Osteoblast (primary cell): ENCODE results near the gene ANKFN1. TPM values are rescaled to one million over a fixed set of nuclear protein-coding genes. Genes with fewer than 3 reads are reported as not detected.
"Not testable (repeated sequence)": the region's sequence is repeated elsewhere in the genome, so short reads cannot be mapped to it uniquely, and the experiment has no call there.

Experiments
- DNase-seq: peaks from one replicate; pipeline ENCODE4 v3.0.0; 2011; ENCODE audit warnings: low spot score, mixed read lengths; ENCODE audit not compliant: insufficient read length; ENCODE audit errors: missing footprints
- H2AFZ ChIP-seq: 2 replicates; pipeline ENCODE4 v1.6.0; 2011; ENCODE audit warnings: mild to moderate bottlenecking, low read length
- H3K27ac ChIP-seq: 2 replicates; pipeline ENCODE4 v1.5.1; 2011; ENCODE audit warnings: mild to moderate bottlenecking, low read depth, low read length, moderate library complexity
- H3K27me3 ChIP-seq: 2 replicates; pipeline ENCODE4 v1.6.0; 2012; ENCODE audit warnings: mild to moderate bottlenecking, control low read depth, inconsistent platforms, low read length, moderate library complexity; ENCODE audit not compliant: insufficient read depth
- H3K36me3 ChIP-seq: 2 replicates; pipeline ENCODE4 v1.5.1; 2011; ENCODE audit warnings: mild to moderate bottlenecking, low read length, control low read depth, moderate library complexity; ENCODE audit not compliant: insufficient read depth
- H3K4me1 ChIP-seq: 2 replicates; pipeline ENCODE4 v1.5.1; 2011; ENCODE audit warnings: mild to moderate bottlenecking, low read length, control low read depth, moderate library complexity; ENCODE audit not compliant: insufficient read depth
- H3K4me2 ChIP-seq: 2 replicates; pipeline ENCODE4 v1.6.0; 2011; ENCODE audit warnings: mild to moderate bottlenecking, low read length; ENCODE audit not compliant: insufficient read depth
- H3K4me3 ChIP-seq: fragments of 200-600 bp; sonication (generic); 3 replicates; pipeline ENCODE4 v1.5.1; 2012; ENCODE audit warnings: mild to moderate bottlenecking, low read length, inconsistent platforms; ENCODE audit not compliant: insufficient read depth
- H3K79me2 ChIP-seq: 2 replicates; pipeline ENCODE4 v1.6.0; 2012; ENCODE audit warnings: mild to moderate bottlenecking, low read length, control low read depth, inconsistent platforms; ENCODE audit not compliant: insufficient read depth
- H3K9me3 ChIP-seq: 2 replicates; pipeline ENCODE4 v1.5.1; 2011; ENCODE audit warnings: low read depth, low read length, control low read depth
- H4K20me1 ChIP-seq: 2 replicates; pipeline ENCODE4 v1.6.0; 2012; ENCODE audit warnings: mild to moderate bottlenecking, low read length, control low read depth; ENCODE audit not compliant: insufficient read depth
- CTCF ChIP-seq: IDR thresholded peaks from 2 replicates; pipeline ENCODE4 v1.5.1; 2011; ENCODE audit warnings: mild to moderate bottlenecking, low read depth, low read length, moderate library complexity; ENCODE audit errors: extremely low read depth
- total RNA-seq: library from RNA; depleted of rRNA; stranded (reverse); fragments of >200 nt; gene quantifications from 2 replicates; pipeline ENCODE4 v1.2.3, GENCODE V29; 2012

The ANKFN1 gene
- total RNA-seq, 1 donor = 0.72 TPM

DNA sequence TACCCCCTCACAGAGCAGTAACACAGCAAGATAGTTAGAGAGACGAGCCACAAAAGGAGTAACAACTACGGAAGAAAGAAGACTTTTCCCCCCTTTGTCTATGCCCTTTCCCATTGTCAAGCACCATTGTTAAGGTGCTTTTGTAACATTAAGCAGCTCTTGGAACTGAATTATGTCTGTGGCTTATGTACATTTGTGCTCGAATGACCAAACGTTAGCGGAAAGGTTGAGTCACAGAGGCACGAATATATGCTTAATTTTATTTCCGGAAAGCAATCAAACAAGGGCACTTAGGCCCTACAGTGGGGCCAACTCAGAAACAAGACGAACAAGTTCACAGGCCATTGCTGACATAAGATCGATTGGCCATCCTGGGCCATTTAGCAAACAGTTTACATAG lies 109.5 kb downstream of the ANKFN1 start:
- Histone ChIP-seq H3K9me3 (no peaks in the 10 kb centered on the region), H4K20me1 (no peaks in the 10 kb centered on the region), H3K27me3 (no peaks in the 10 kb centered on the region), H3K79me2 (no peaks in the 10 kb centered on the region), H3K27ac (no peak overlapping the region), H3K4me3 (no peak overlapping the region), H2AFZ (no peak overlapping the region), H3K4me1 (no peaks in the 10 kb centered on the region), H3K4me2 (no peak overlapping the region), H3K36me3 (no peaks in the 10 kb centered on the region)
- DNase-seq = no peak
- no peak for TF ChIP-seq CTCF

DNA sequence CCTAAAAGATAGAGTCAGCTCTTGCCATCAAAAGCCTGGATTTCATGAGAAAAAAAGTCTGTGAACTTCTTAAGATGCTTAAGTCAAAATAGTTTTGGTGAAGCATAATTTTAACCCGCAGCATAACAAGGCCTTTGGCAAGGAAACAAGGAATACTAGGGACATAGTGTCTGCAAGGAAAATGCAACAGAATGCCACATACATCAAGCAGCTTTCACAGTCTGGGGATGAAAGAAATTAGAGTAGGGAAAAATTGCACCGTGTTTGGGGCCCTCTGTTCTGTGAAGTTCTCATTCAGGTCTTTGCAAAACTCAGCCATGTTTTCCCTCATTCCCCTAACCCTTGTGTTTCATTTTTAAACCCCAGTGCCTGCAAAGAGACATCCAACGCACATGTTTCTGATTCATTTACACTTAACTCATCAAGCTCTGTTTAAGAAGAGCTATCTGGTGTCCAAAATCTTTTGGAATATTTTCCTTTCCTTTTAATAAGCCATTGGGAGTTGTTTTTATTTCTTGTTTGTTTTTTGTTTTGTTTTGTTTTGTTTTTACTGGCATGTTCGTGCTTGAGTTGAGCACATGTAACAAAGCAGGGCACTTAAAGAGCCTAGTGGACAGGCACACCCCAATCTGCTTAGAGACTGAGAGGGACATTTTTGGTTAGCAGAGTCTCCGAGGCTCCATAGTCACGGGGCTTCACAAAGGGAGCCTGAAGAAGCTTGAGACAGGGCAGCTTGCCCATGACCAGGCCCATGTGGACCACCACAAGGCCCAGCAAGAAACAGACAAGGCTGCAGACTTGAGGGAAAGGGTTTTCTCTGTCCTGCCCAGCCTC lies 116.5 kb downstream of the ANKFN1 start:
- DNase-seq = peak; percentile 70
- Histone ChIP-seq H2AFZ (peak overlapping the region; percentile 77), H3K79me2 (no peaks in the 10 kb centered on the region), H3K27ac (peak overlapping the region; percentile 7), H3K36me3 (no peaks in the 10 kb centered on the region), H3K27me3 (no peaks in the 10 kb centered on the region), H3K4me3 (no peak overlapping the region), H3K4me2 (peak overlapping the region; percentile 6), H4K20me1 (no peaks in the 10 kb centered on the region), H3K4me1 (peaks cover 4% of the 10 kb centered on the region), H3K9me3 (no peaks in the 10 kb centered on the region)
- TF ChIP-seq CTCF = no peak

DNA sequence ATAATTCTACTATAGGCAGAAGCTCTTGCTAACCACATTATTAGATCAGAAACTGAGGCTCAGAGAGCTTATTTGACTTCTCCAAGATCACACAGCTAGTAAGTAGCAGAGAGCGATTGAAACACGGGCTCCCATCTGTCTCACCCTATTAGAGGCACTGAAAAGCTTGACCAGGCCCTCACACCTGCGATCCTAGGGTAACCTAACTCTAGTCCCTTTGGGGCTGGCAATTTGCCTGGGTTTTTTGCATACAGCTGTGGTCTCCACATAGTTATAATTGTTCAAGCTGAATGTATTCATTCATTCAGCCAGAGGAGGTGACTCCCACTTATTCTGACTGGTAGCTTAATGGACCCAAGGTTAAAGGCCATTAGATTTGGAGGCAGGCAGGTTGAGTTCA lies 121.2 kb downstream of the ANKFN1 start:
- TF ChIP-seq CTCF = no peak
- no peak overlapping the region for H3K27ac ChIP-seq

GRCh38 chr17:56284482-56284881 lies 131.2 kb downstream of the ANKFN1 start:
- Histone ChIP-seq H3K27me3 (no peaks in the 10 kb centered on the region), H3K36me3 (no peaks in the 10 kb centered on the region), H3K4me3 (no peak overlapping the region), H3K4me2 (no peak overlapping the region), H3K9me3 (no peaks in the 10 kb centered on the region), H2AFZ (no peak overlapping the region), H3K79me2 (no peaks in the 10 kb centered on the region), H4K20me1 (no peaks in the 10 kb centered on the region), H3K4me1 (peaks cover 7% of the 10 kb centered on the region), H3K27ac (no peak overlapping the region)
- no peak for DNase-seq
- TF ChIP-seq CTCF = no peak

More for the DNA sequence above, 121.2 kb downstream of the ANKFN1 start:
- no peak for DNase-seq
- Histone ChIP-seq H3K36me3 (no peaks in the 10 kb centered on the region), H3K79me2 (no peaks in the 10 kb centered on the region), H2AFZ (no peak overlapping the region), H3K4me1 (peaks cover 4% of the 10 kb centered on the region), H3K4me2 (no peak overlapping the region), H3K4me3 (no peak overlapping the region), H4K20me1 (no peaks in the 10 kb centered on the region), H3K9me3 (no peaks in the 10 kb centered on the region), H3K27me3 (no peaks in the 10 kb centered on the region)

DNA sequence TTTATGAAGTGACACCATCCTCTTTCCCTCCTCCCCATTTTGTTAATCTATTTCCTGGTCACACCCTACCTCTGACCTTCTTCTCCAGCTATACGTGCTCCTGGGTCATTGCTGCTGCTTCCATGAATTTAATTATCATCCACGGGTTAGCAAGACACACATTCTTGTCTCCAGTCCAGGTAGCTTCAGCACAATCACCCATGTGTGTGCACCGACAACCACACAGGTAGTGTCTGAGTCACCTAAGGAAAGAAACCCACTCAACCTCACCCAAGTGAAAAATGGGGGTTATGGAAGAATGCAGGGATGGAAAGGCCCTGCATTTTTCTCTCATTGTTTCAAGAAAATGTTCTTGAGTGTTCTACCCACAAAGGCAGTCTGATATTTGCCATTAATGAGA lies 135.5 kb downstream of the ANKFN1 start:
- not testable (repeated sequence) for H3K79me2 ChIP-seq, H4K20me1 ChIP-seq, H3K27me3 ChIP-seq, H3K9me3 ChIP-seq, H3K36me3 ChIP-seq, DNase-seq, H3K4me3 ChIP-seq
- Histone ChIP-seq H3K4me1 (peaks cover 38% of the 10 kb centered on the region), H3K27ac (peak overlapping the region; percentile 36), H3K4me2 (peak overlapping the region; percentile 54), H2AFZ (peak overlapping the region; percentile 47)
